Measurements from ENCODE around the gene SCARB1.

Gene SCARB1

DNA sequence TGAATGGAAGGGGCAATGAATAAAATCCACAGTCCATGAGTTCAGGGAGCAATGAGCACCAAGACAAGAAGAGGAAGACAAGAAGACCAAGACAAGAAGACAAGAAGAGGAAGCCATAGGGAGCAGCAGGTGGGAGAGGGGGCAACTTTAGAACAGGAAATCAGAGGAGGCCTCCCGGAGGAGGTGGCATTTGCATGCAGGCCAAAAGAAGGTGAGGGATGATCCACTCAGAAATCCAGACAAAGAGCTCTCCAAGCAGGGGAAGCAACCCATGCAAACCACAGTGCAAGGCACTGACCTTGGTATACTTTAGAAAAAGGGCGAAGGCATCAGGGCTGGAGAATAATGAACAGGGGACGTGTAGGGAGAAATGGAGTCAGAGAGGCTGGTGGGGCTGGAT, 58.6 kb downstream of the SCARB1 start:
- Histone ChIP-seq H3K4me2 (ENCODE audit: insufficient read depth, low read length) (no peak overlapping the region), H2AFZ (ENCODE audit: low read depth, low read length) (no peak overlapping the region), H3K4me1 (ENCODE audit: insufficient read depth, low read length) (no peaks in the 10 kb centered on the region), H3K27me3 (ENCODE audit: insufficient read depth, low read length, poor library complexity) (no peaks in the 10 kb centered on the region), H4K20me1 (ENCODE audit: insufficient read depth, low read length) (no peaks in the 10 kb centered on the region), H3K9ac (ENCODE audit: low read depth, low read length) (no peak overlapping the region), H3K79me2 (ENCODE audit: insufficient read depth, low read length) (no peaks in the 10 kb centered on the region), H3K36me3 (ENCODE audit: insufficient read depth, low read length) (peaks cover 50% of the 10 kb centered on the region), H3K4me3 (ENCODE audit: low read depth in 1 of 2, low read length in 2 of 2) (no peak overlapping the region), H3K9me3 (ENCODE audit: insufficient read depth, low read length, severe bottlenecking) (no peaks in the 10 kb centered on the region), H3K27ac (ENCODE audit: low read length) (no peak overlapping the region)
- ATAC-seq (ENCODE audit: insufficient read depth, low read depth) = no peak
- no peak for TF ChIP-seq EZH2 (IDR thresholded peaks at IDR 0.05; ENCODE audit: borderline replicate concordance, low read depth, low read length, severe bottlenecking)
- TF ChIP-seq, protein P1, sequence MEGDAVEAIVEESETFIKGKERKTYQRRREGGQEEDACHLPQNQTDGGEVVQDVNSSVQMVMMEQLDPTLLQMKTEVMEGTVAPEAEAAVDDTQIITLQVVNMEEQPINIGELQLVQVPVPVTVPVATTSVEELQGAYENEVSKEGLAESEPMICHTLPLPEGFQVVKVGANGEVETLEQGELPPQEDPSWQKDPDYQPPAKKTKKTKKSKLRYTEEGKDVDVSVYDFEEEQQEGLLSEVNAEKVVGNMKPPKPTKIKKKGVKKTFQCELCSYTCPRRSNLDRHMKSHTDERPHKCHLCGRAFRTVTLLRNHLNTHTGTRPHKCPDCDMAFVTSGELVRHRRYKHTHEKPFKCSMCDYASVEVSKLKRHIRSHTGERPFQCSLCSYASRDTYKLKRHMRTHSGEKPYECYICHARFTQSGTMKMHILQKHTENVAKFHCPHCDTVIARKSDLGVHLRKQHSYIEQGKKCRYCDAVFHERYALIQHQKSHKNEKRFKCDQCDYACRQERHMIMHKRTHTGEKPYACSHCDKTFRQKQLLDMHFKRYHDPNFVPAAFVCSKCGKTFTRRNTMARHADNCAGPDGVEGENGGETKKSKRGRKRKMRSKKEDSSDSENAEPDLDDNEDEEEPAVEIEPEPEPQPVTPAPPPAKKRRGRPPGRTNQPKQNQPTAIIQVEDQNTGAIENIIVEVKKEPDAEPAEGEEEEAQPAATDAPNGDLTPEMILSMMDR (IDR thresholded peaks at IDR 0.05; ENCODE audit: borderline replicate concordance, extremely low read depth, low read length, poor library complexity, severe bottlenecking) = no peak
- no peak for DNase-seq

DNA sequence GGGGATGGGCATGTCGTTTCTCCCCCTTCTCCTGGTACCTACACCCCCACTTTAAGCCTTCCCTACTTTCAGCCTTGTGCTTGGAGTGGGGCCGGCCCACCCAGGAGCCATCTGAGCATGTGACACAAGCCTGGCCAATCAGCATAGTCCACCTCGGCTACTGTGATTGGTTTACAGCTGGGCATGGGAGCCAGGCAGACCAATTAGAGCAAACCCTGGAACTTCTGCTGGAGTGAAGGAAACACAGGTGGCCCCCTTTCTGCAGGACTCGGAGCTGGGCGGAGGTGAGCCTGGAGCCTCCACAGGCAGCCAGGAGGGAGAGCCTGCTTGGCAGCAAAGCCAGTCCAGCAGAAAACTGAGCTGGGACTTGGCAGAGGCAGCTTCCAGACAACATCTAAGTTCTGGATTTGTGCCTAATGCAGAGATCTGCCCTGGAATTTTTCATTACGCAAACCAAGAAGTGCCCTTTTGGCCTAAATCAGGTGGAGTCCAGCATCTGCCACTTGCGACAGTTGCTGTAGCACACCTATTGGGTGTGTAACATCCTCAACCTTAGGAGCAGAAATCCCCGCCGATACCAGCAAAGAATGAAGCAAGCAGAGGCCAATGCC, 59.5 kb downstream of the SCARB1 start:
- H4K20me1 ChIP-seq (ENCODE audit: insufficient read depth, low read length) = no peaks in the 10 kb centered on the region
- no peak overlapping the region for H3K27ac ChIP-seq (ENCODE audit: low read length)
- no peaks in the 10 kb centered on the region for H3K27me3 ChIP-seq (ENCODE audit: insufficient read depth, low read length, poor library complexity)
- no peak for TF ChIP-seq EZH2 (IDR thresholded peaks at IDR 0.05; ENCODE audit: borderline replicate concordance, low read depth, low read length, severe bottlenecking)
- TF ChIP-seq, protein P1 (IDR thresholded peaks at IDR 0.05; ENCODE audit: borderline replicate concordance, extremely low read depth, low read length, poor library complexity, severe bottlenecking) = no peak
- ATAC-seq (ENCODE audit: insufficient read depth, low read depth) (peak; percentile 66), DNase-seq (peak; percentile 33)
- no peaks in the 10 kb centered on the region for H3K79me2 ChIP-seq (ENCODE audit: insufficient read depth, low read length)
- H3K4me2 ChIP-seq (ENCODE audit: insufficient read depth, low read length) = no peak overlapping the region
- H3K4me1 ChIP-seq (ENCODE audit: insufficient read depth, low read length) = no peaks in the 10 kb centered on the region
- H2AFZ ChIP-seq (ENCODE audit: low read depth, low read length) = no peak overlapping the region
- no peak overlapping the region for H3K9ac ChIP-seq (ENCODE audit: low read depth, low read length)
- H3K4me3 ChIP-seq (ENCODE audit: low read depth in 1 of 2, low read length in 2 of 2) = no peak overlapping the region
- H3K9me3 ChIP-seq (ENCODE audit: insufficient read depth, low read length, severe bottlenecking) = no peaks in the 10 kb centered on the region
- peaks cover 55% of the 10 kb centered on the region for H3K36me3 ChIP-seq (ENCODE audit: insufficient read depth, low read length)

DNA sequence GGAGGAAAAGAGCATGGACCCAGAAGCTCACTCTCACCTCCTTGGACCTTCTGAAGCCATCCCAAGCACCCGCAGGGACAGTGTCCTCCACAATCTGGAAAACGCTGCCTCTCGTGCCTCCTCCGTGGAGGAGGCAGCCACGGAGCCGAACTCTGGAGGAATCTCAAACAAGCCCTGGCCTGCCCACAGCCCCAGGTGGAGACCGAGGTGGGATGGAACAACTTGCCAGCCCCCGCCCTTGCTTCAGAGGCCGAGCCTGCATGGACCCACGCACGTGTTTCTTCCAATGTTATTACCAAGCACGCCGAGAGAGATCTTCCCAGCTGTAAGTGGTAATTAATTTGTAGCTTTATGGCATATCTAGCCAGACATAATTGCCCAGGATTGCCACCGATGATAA, 61.3 kb downstream of the SCARB1 start:
- no peaks in the 10 kb centered on the region for H3K27me3 ChIP-seq (ENCODE audit: insufficient read depth, low read length, poor library complexity)

More for the DNA sequence above, 61.3 kb downstream of the SCARB1 start:
- no peak overlapping the region for H3K27ac ChIP-seq (ENCODE audit: low read length)
- no peak overlapping the region for H3K9ac ChIP-seq (ENCODE audit: low read depth, low read length)
- peaks cover 65% of the 10 kb centered on the region for H3K36me3 ChIP-seq (ENCODE audit: insufficient read depth, low read length)
- no peak overlapping the region for H3K4me3 ChIP-seq (ENCODE audit: low read depth in 1 of 2, low read length in 2 of 2)
- ATAC-seq (ENCODE audit: insufficient read depth, low read depth) (no peak), DNase-seq (no peak)
- H3K4me1 ChIP-seq (ENCODE audit: insufficient read depth, low read length) = no peaks in the 10 kb centered on the region
- no peaks in the 10 kb centered on the region for H3K79me2 ChIP-seq (ENCODE audit: insufficient read depth, low read length)
- H4K20me1 ChIP-seq (ENCODE audit: insufficient read depth, low read length) = no peaks in the 10 kb centered on the region
- H3K9me3 ChIP-seq (ENCODE audit: insufficient read depth, low read length, severe bottlenecking) = no peaks in the 10 kb centered on the region
- TF ChIP-seq, protein P1 (IDR thresholded peaks at IDR 0.05; ENCODE audit: borderline replicate concordance, extremely low read depth, low read length, poor library complexity, severe bottlenecking) = no peak
- no peak for TF ChIP-seq EZH2 (IDR thresholded peaks at IDR 0.05; ENCODE audit: borderline replicate concordance, low read depth, low read length, severe bottlenecking)
- no peak overlapping the region for H3K4me2 ChIP-seq (ENCODE audit: insufficient read depth, low read length)
- no peak overlapping the region for H2AFZ ChIP-seq (ENCODE audit: low read depth, low read length)

Measured in DND-41 (cell line).